Endodermal cell (in vitro differentiated cells): ENCODE measurements around the gene IFI27L2. TPM values are rescaled to one million over a fixed set of nuclear protein-coding genes. Genes with fewer than 3 reads are reported as not detected.

Experiments
- DNase-seq: peaks from one replicate; pipeline ENCODE4 v3.0.0-alpha.2; 2017
- H3K27ac ChIP-seq: 2 replicates; pipeline ENCODE4 v1.5.1; 2013; ENCODE audit warnings: mild to moderate bottlenecking, low read depth, low read length, moderate library complexity
- H3K27me3 ChIP-seq: 2 replicates; pipeline ENCODE4 v1.6.1; 2013; ENCODE audit warnings: mild to moderate bottlenecking, low read length, moderate library complexity; ENCODE audit not compliant: insufficient read depth, control insufficient read depth, poor library complexity, severe bottlenecking
- H3K36me3 ChIP-seq: 2 replicates; pipeline ENCODE4 v1.7.0; 2013; ENCODE audit warnings: mild to moderate bottlenecking, low read length, moderate library complexity; ENCODE audit not compliant: control insufficient read depth, insufficient read depth
- H3K4me1 ChIP-seq: one replicate; pipeline ENCODE4 v1.7.0; 2013; ENCODE audit warnings: low read length; ENCODE audit not compliant: control insufficient read depth, insufficient read depth
- H3K4me3 ChIP-seq: 2 replicates; pipeline ENCODE4 v1.5.1; 2013; ENCODE audit warnings: mild to moderate bottlenecking, low read length, moderate library complexity
- H3K9ac ChIP-seq: 2 replicates; pipeline ENCODE4 v1.6.1; 2013; ENCODE audit warnings: mild to moderate bottlenecking, low read length, moderate library complexity; ENCODE audit not compliant: poor library complexity, severe bottlenecking; ENCODE audit errors: extremely low read depth
- H3K9me3 ChIP-seq: 2 replicates; pipeline ENCODE4 v1.6.1; 2013; ENCODE audit warnings: mild to moderate bottlenecking, low read length, moderate library complexity; ENCODE audit not compliant: control insufficient read depth
- H3K27ac Mint-ChIP-seq: 2 replicates; pipeline ENCODE4 v1.8.0; 2020; ENCODE audit warnings: mixed read lengths
- H3K27me3 Mint-ChIP-seq: 2 replicates; pipeline ENCODE4 v1.8.0; 2021; ENCODE audit warnings: mild to moderate bottlenecking, mixed read lengths; ENCODE audit not compliant: insufficient read depth
- H3K36me3 Mint-ChIP-seq: 2 replicates; pipeline ENCODE4 v1.8.0; 2020; ENCODE audit warnings: low read depth, mixed read lengths
- H3K4me1 Mint-ChIP-seq: 2 replicates; pipeline ENCODE4 v1.8.0; 2020; ENCODE audit warnings: mixed read lengths
- H3K4me3 Mint-ChIP-seq: 2 replicates; pipeline ENCODE4 v1.8.0; 2020; ENCODE audit warnings: mild to moderate bottlenecking, moderate library complexity, mixed read lengths
- H3K9me3 Mint-ChIP-seq: 2 replicates; pipeline ENCODE4 v1.8.0; 2020; ENCODE audit warnings: mild to moderate bottlenecking, mixed read lengths
- WGBS, 2 experiments: methylation state at CpG; one replicate each; pipeline versions ENCODE4 v1.1.5 to v1.1.7; 2013; ENCODE audit warnings: missing lambda C conversion rate in 2 of 2, mixed read lengths in 1 of 2; ENCODE audit not compliant: insufficient coverage in 1 of 2, insufficient read length in 1 of 2; 5-methylcytosine and 5-hydroxymethylcytosine counted together
- total RNA-seq, 2 donors: library from RNA; stranded (reverse); fragmentation: NEBNext Ultra II Directional in 1 of 2; extraction: Animal tissue kit (Norgen Biotek cat#: 25700) in 1 of 2; gene quantifications; 2 replicates in 1 of 2; 3 replicates in 1 of 2; pipeline ENCODE4 v1.2.1, GENCODE V29; 2021
- TF ChIP-seq, protein P1 (sequence below): fragments of 200-600 bp; sonication (generic); conservative IDR thresholded peaks from 2 replicates; pipeline ENCODE4 v1.5.0; 2021; ENCODE audit warnings: antibody characterized with exemption, mild to moderate bottlenecking

IFI27L2 gene
- total RNA-seq, 2 donors from 2014 or later = 36.0 to 43.7 TPM

DNA sequence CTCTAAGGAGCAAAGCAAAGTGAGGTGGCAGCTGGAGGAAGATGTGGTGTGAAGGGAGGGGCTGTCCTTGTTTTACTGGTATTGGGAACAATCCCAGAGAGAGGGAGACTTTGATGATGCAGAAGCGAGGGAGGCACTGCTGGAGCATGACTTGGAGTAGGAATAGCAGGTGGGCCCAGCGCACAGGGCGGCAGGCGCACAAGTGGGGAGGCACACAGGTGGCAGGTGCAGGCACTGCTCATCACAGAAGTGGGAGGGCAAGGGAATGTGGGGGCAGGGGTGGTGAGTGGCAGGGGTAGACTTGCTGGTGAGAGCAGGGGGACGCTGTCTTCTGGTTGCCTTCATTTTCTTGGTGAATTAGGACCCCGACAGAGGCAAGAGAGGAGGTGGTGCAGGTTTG is 30.4 kb downstream of the IFI27L2 start:
- no peak overlapping the region for H3K27ac Mint-ChIP-seq
- H3K4me3 Mint-ChIP-seq = no peak overlapping the region
- peaks cover 18% of the 10 kb centered on the region for H3K36me3 Mint-ChIP-seq
- H3K27ac ChIP-seq = no peak overlapping the region
- no peaks in the 10 kb centered on the region for H3K36me3 ChIP-seq
- H3K4me1 ChIP-seq = no peaks in the 10 kb centered on the region
- DNase-seq = peak; percentile 22
- peaks cover 4% of the 10 kb centered on the region for H3K4me1 Mint-ChIP-seq
- H3K9me3 ChIP-seq = no peaks in the 10 kb centered on the region
- H3K9ac ChIP-seq = no peak overlapping the region
- no peaks in the 10 kb centered on the region for H3K9me3 Mint-ChIP-seq
- 96 to 98% methylated on average over 5 to 6 of the region's 6 CpGs for WGBS, 2 experiments
- no peaks in the 10 kb centered on the region for H3K27me3 ChIP-seq
- no peaks in the 10 kb centered on the region for H3K27me3 Mint-ChIP-seq
- no peak overlapping the region for H3K4me3 ChIP-seq
- TF ChIP-seq, protein P1, sequence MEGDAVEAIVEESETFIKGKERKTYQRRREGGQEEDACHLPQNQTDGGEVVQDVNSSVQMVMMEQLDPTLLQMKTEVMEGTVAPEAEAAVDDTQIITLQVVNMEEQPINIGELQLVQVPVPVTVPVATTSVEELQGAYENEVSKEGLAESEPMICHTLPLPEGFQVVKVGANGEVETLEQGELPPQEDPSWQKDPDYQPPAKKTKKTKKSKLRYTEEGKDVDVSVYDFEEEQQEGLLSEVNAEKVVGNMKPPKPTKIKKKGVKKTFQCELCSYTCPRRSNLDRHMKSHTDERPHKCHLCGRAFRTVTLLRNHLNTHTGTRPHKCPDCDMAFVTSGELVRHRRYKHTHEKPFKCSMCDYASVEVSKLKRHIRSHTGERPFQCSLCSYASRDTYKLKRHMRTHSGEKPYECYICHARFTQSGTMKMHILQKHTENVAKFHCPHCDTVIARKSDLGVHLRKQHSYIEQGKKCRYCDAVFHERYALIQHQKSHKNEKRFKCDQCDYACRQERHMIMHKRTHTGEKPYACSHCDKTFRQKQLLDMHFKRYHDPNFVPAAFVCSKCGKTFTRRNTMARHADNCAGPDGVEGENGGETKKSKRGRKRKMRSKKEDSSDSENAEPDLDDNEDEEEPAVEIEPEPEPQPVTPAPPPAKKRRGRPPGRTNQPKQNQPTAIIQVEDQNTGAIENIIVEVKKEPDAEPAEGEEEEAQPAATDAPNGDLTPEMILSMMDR = no peak

DNA sequence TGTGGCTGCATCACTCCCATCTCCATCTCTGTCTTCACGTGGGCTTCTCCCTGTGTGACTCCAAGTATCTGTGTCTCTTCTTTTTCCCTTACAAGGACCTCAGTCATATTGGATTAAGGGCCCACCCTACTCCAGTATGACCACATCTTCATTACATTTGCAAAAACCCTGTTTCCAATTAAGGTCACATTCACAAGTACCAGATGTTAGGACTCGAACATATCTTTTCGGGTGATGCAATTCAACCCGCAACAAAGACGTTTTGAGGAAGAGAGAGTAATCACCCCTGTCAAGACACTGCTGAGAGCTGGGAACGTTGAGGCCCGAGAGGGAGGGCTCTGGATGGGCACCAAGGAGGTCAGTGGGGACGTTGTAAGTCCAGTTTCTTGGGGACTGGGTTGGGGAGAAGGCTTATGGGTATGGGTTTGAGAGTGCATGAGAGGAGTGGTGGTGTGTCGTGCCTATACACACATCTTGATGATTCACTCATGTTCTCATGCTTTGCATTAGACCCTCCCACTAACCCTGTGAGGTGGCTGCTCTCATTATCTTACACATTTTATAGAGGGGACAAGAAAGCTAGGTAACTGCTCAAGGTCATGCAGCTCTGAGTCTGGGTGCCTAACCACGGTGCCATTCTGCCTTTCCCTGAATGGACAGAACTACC is 30.9 kb downstream of the IFI27L2 start:
- Histone ChIP-seq H3K27ac (no peak overlapping the region), H3K4me1 (no peaks in the 10 kb centered on the region), H3K4me3 (no peak overlapping the region), H3K36me3 (no peaks in the 10 kb centered on the region), H3K27me3 (no peaks in the 10 kb centered on the region), H3K9ac (no peak overlapping the region), H3K9me3 (no peaks in the 10 kb centered on the region)
- no peak overlapping the region for H3K27ac Mint-ChIP-seq
- H3K9me3 Mint-ChIP-seq = no peaks in the 10 kb centered on the region
- no peaks in the 10 kb centered on the region for H3K27me3 Mint-ChIP-seq
- TF ChIP-seq, protein P1 = no peak
- peaks cover 7% of the 10 kb centered on the region for H3K4me1 Mint-ChIP-seq
- peak; percentile 28 for DNase-seq
- no peak overlapping the region for H3K4me3 Mint-ChIP-seq
- H3K36me3 Mint-ChIP-seq = peaks cover 18% of the 10 kb centered on the region
- WGBS, 2 experiments = 91 to 92% methylated on average over 8 to 9 of the region's 10 CpGs

DNA sequence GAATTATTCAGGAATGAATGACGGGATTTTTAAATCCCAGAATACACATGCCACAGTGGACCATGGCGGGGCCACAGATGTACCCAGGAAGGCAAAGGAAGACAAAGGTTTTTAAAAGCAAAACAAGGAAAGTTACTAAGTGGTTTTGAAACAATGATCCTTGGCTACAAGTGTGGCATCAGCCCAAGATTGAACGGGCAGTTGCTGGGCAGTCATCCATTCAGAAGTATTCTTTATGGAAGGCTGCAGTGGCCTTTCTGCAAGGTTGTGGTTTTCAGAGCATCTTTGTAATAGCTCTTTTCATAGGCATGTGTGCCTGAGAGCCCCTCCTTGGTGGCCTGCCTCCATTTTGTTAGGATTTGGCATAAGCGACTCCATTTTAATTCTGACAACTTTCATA is 32.3 kb downstream of the IFI27L2 start:
- H3K4me3 Mint-ChIP-seq = no peak overlapping the region
- H3K27ac Mint-ChIP-seq = no peak overlapping the region
- no peaks in the 10 kb centered on the region for H3K27me3 Mint-ChIP-seq
- Histone ChIP-seq H3K4me1 (no peaks in the 10 kb centered on the region), H3K9me3 (no peaks in the 10 kb centered on the region), H3K4me3 (no peak overlapping the region), H3K27ac (no peak overlapping the region), H3K36me3 (no peaks in the 10 kb centered on the region), H3K27me3 (no peaks in the 10 kb centered on the region), H3K9ac (no peak overlapping the region)
- WGBS, 2 experiments = 68 to 94% methylated on average over 2 to 4 of the region's 4 CpGs
- no peaks in the 10 kb centered on the region for H3K9me3 Mint-ChIP-seq
- H3K36me3 Mint-ChIP-seq = peaks cover 18% of the 10 kb centered on the region
- TF ChIP-seq, protein P1 = no peak
- H3K4me1 Mint-ChIP-seq = peaks cover 3% of the 10 kb centered on the region
- no peak for DNase-seq
